Osteocyte (in vitro differentiated cells): ENCODE measurements around the gene ANKRD53. TPM values are rescaled to one million over a fixed set of nuclear protein-coding genes. Genes with fewer than 3 reads are reported as not detected.

Experiments
- DNase-seq: peaks from one replicate; pipeline ENCODE4 v3.0.0; 2021; ENCODE audit warnings: mixed read lengths; ENCODE audit not compliant: unreplicated experiment; ENCODE audit errors: extremely low spot score
- H3K27ac Mint-ChIP-seq: one replicate; pipeline ENCODE4 v1.8.0; 2021; ENCODE audit warnings: mild to moderate bottlenecking, mixed read lengths; ENCODE audit not compliant: unreplicated experiment
- H3K27me3 Mint-ChIP-seq: one replicate; pipeline ENCODE4 v1.8.0; 2021; ENCODE audit warnings: mixed read lengths; ENCODE audit not compliant: unreplicated experiment
- H3K36me3 Mint-ChIP-seq: one replicate; pipeline ENCODE4 v1.8.0; 2021; ENCODE audit warnings: mixed read lengths; ENCODE audit not compliant: unreplicated experiment
- H3K4me1 Mint-ChIP-seq: one replicate; pipeline ENCODE4 v1.8.0; 2021; ENCODE audit warnings: mixed read lengths; ENCODE audit not compliant: unreplicated experiment
- H3K4me3 Mint-ChIP-seq: one replicate; pipeline ENCODE4 v1.8.0; 2021; ENCODE audit warnings: mild to moderate bottlenecking, moderate library complexity, mixed read lengths; ENCODE audit not compliant: unreplicated experiment
- H3K9me3 Mint-ChIP-seq: one replicate; pipeline ENCODE4 v1.8.0; 2021; ENCODE audit warnings: mixed read lengths; ENCODE audit not compliant: unreplicated experiment
- CTCF ChIP-seq: fragments of 200-600 bp; sonication (generic); IDR thresholded peaks from 2 replicates; pipeline ENCODE4 v1.5.0; 2021; ENCODE audit warnings: antibody characterized with exemption, mild to moderate bottlenecking, moderate library complexity
- total RNA-seq: library from RNA; stranded (reverse); gene quantifications from 2 replicates; pipeline ENCODE4 v1.2.1, GENCODE V29; 2021

The ANKRD53 gene
- total RNA-seq, 1 donor from 2014 or later = 2.7 TPM

- no peak overlapping the region for H3K27ac Mint-ChIP-seq
These were observed 25.0 kb downstream of the ANKRD53 start for GRCh38 chr2:71003396-71003795.

DNA sequence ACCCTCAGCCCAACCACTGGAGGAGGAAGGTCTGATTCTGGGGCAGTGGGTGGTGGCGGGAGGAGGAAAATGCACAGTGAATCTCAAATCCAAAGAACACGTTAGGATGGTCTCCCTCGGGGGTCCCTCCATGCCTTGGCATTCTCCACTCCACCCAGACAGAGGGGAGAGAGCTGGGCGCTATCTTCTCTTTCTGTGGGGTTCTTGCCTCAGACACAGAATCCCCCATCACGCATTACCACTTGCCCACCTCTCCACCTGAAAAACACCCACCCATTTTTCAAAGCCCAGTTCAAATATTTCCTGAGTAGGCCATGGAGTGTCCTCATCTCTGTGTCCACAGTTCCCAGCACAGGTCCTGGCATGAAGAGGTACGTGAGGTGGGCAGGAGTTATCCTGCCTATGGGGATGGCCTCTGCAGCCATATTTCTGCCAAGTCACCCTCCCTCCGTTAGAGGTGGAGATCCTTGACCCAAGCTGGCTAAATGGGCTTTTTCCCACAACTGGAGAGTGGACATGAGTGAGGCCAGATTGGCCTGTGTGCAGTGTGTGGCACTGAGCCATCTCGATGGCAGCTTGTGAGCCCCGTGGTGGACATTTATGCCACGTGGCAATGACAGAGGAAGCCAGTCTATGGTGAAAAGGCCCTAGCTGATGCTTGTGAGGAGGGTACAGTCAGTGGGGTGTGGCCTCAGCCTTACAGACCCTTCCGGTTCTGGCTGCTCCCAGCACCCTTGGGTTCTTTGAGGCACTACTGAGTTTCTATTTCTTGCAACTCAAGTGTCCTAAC, 25.7 kb downstream of the ANKRD53 start:
- H3K27me3 Mint-ChIP-seq = peaks cover 34% of the 10 kb centered on the region
- DNase-seq = no peak
- no peaks in the 10 kb centered on the region for H3K36me3 Mint-ChIP-seq
- no peak overlapping the region for H3K27ac Mint-ChIP-seq
- no peaks in the 10 kb centered on the region for H3K9me3 Mint-ChIP-seq
- H3K4me3 Mint-ChIP-seq = no peak overlapping the region
- peaks cover 9% of the 10 kb centered on the region for H3K4me1 Mint-ChIP-seq
- no peak for TF ChIP-seq CTCF

More at GRCh38 chr2:71003396-71003795, 25.0 kb downstream of the ANKRD53 start:
- DNase-seq = no peak
- H3K4me3 Mint-ChIP-seq = no peak overlapping the region
- TF ChIP-seq CTCF = no peak
- no peaks in the 10 kb centered on the region for H3K36me3 Mint-ChIP-seq
- no peaks in the 10 kb centered on the region for H3K9me3 Mint-ChIP-seq
- peaks cover 28% of the 10 kb centered on the region for H3K27me3 Mint-ChIP-seq
- H3K4me1 Mint-ChIP-seq = peaks cover 9% of the 10 kb centered on the region

GRCh38 chr2:71004857-71005256, 26.4 kb downstream of the ANKRD53 start:
- DNase-seq = no peak
- no peak for TF ChIP-seq CTCF
- peaks cover 36% of the 10 kb centered on the region for H3K27me3 Mint-ChIP-seq
- H3K4me3 Mint-ChIP-seq = no peak overlapping the region
- peaks cover 9% of the 10 kb centered on the region for H3K4me1 Mint-ChIP-seq
- H3K36me3 Mint-ChIP-seq = no peaks in the 10 kb centered on the region
- no peaks in the 10 kb centered on the region for H3K9me3 Mint-ChIP-seq
- H3K27ac Mint-ChIP-seq = no peak overlapping the region

- Mint-ChIP-seq H3K27ac (no peak overlapping the region), H3K4me1 (peaks cover 9% of the 10 kb centered on the region)
These were observed 27.1 kb downstream of the ANKRD53 start for GRCh38 chr2:71005271-71006202.

More at GRCh38 chr2:71005271-71006202, 27.1 kb downstream of the ANKRD53 start:
- no peak for TF ChIP-seq CTCF
- DNase-seq = no peak
- H3K27me3 Mint-ChIP-seq = peaks cover 43% of the 10 kb centered on the region
- no peaks in the 10 kb centered on the region for H3K9me3 Mint-ChIP-seq
- H3K36me3 Mint-ChIP-seq = no peaks in the 10 kb centered on the region
- no peak overlapping the region for H3K4me3 Mint-ChIP-seq
